Hematopoietic multipotent progenitor cell treated with erythropoietin and hydrocortisone succinate and interleukin-3 and kit ligand, for 6 days (in vitro differentiated cells): ENCODE data around the gene MAOA.
"Not testable (repeated sequence)": the region's sequence is repeated elsewhere in the genome, so short reads cannot be mapped to it uniquely, and the experiment has no call there.

ENCODE experiments used
- DNase-seq: peaks from one replicate; pipeline ENCODE4 v3.0.0-alpha.2; 2015

Gene MAOA

GRCh38 chrX:43664258-43664657, 8.2 kb downstream of the MAOA start:
- no peak for DNase-seq

DNA sequence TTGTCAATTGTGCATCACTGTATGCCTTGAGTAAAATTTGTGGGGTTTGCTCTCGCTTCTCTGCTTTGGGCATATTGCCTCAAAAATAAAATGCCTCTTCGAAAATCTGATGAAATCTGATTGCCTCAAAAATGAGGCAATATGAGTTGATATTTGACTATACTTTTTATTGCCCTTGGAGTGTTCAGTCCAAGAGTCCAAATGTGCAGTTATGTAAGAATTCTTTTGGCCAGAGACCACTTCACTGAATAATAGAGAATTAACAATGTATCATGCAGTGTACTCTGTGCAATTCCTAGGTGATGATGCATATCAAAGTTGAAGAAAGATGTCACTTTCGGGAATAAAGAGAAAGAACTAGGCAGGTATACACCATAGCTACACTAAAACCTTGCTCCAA, 8.6 kb downstream of the MAOA start:
- DNase-seq, result no peak

- peak; percentile 37 for DNase-seq
These were observed 10.3 kb downstream of the MAOA start for GRCh38 chrX:43666311-43666912.

GRCh38 chrX:43675965-43676628, 20.0 kb downstream of the MAOA start:
- not testable (repeated sequence) for DNase-seq

- DNase-seq, result peak; percentile 18
These were observed 21.0 kb downstream of the MAOA start for GRCh38 chrX:43676971-43677572.

DNA sequence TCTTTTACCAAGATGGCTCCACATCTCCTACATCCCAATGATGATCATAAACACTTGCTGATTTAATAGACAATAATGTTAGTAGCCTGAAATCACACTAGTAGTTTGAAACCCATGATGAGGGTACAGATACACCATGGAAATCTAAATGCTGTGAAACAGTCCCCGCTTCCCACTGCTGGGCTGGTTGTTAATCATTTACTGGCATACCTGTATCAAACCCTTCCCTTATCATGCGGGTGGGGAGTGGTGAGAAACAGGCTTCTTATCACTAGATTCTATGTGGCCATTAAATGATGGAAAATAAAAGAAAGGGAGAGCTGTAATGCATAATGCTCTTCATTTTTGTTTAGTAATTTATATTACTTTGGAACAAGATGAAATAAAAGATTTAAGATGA, 21.9 kb downstream of the MAOA start:
- DNase-seq, result no peak

- DNase-seq, result no peak
These were observed 23.0 kb downstream of the MAOA start for GRCh38 chrX:43679058-43679457.

DNA sequence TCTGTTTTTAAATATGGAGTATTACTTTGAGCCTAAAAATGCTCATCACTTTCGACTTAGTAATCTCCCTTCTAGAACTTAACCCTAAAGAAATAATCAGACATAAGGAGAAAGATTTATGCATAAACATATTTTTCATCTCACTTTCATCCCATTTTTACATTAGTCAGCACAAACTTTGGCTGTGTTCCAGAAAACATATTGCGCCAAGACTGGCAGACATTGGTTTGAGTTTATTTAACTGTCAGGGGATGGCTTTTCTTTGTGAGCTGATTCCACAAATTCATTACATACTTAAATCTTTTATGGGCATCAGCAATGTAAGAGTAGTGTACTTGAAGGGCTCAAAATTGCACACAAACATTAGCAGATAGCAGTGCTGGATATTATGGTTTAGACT, 23.7 kb downstream of the MAOA start:
- DNase-seq, result peak; percentile 28

DNA sequence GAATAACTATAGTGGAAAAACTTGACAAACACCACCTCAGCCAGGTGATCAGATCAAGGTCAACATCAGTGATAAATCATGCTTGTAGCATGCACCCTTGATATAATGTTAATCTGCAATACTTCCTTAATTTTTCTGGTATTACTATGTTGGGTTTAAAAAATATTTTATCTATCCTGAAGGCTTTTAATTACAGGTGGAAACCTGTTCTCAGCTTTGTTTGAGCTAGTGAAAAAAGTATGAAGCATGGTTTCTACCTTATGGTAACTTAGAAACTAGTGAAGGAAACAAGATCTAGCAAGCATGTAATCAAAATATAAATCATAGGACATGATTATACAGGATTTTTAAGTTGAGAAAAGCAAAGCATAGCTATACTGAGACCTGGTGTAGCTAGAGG, 26.6 kb downstream of the MAOA start:
- DNase-seq, result no peak

DNA sequence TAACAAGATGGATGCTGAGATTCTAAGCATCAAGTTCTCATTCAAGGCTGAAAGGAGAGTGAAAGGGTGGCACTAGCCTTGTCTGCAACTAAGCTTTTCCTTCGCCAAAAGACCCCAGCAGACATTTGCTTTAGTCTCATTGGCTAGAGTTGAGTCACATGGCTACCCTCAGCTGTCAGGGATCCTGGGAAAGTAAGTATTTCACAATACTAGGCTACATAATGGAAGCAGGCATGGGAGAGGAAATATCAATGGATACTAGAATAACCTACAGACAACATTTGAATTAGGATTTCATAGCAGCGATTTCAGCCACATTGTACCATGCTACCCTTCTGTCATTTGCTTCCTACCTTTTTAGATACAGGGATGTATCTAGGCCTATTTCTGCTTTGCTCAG, 29.1 kb downstream of the MAOA start:
- DNase-seq, result no peak

GRCh38 chrX:43688586-43688985, 32.5 kb downstream of the MAOA start:
- DNase-seq, result no peak

- peak; percentile 1 for DNase-seq
These were observed 37.7 kb downstream of the MAOA start for GRCh38 chrX:43693602-43694406.

- no peak for DNase-seq
These were observed 43.4 kb downstream of the MAOA start for GRCh38 chrX:43699475-43699874.

GRCh38 chrX:43702079-43702524, 46.0 kb downstream of the MAOA start:
- DNase-seq, result no peak

- DNase-seq, result no peak
These were observed 46.6 kb downstream of the MAOA start for GRCh38 chrX:43702660-43703059.

DNA sequence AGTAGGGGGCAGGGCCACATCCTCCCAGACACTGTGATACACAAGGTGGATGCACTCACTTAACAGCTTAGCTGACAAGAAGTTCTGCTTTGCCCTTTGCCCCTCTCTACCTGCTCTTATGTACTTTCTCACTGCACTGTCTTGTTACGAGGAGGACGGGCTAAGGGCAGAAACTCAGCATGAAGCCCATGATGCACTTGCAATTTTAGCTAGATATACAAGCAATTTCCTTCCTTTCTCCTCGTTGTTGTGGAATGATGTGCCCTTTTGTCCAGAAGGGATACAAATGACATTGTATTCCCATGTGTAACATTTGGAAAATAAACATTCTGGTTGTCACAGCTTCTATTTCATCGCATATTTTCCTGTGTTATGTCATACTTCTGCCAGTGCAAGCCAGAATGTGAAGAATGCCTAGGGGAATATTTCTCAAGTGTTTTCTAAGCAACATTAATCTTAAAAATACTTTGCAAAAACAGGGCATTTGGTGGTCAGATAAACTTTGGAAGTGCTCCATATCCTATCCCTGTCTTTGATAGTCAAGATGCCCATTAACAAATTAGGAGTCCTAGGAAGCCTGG, 47.2 kb downstream of the MAOA start:
- no peak for DNase-seq

GRCh38 chrX:43706786-43707370, 50.8 kb downstream of the MAOA start:
- DNase-seq, result no peak

GRCh38 chrX:43707812-43708548, 51.9 kb downstream of the MAOA start:
- no peak for DNase-seq

DNA sequence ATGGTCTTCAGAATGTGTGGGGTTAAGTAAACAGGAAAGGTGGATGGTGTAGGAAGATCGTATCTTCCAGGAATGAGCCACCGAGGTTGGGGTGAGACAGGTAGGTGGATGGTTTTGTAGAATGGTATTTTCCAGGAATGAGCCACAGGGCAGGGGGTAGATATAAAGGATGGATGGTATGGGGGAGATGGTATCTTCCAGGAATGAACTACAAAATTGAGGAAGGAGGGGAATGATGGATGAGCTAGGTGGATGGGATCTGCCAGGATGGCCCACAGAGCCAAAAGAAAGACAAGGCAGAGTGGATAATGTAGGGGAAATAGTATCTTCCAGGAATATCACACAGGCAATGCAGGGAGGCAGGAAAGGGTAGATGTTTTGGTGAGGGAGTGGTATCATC, 60.0 kb downstream of the MAOA start:
- no peak for DNase-seq

- DNase-seq, result no peak
These were observed 60.6 kb downstream of the MAOA start for GRCh38 chrX:43716696-43717095.

- DNase-seq, result no peak
These were observed 61.1 kb downstream of the MAOA start for GRCh38 chrX:43717161-43717560.

- DNase-seq, result no peak
These were observed 62.0 kb downstream of the MAOA start for GRCh38 chrX:43718081-43718480.
